CD4-positive, alpha-beta T cell (primary cell): ENCODE data around the gene OCIAD2. TPM values are rescaled to one million over a fixed set of nuclear protein-coding genes. Genes with fewer than 3 reads are reported as not detected.
A peak's percentile ranks its signal among the peaks of the same experiment; 100 is the strongest.
"Not testable (repeated sequence)": the region's sequence is repeated elsewhere in the genome, so short reads cannot be mapped to it uniquely, and the experiment has no call there.

Experiments
- ATAC-seq: fragments of 200-7000 bp; cut with Tn5 transposase; one replicate; pipeline ENCODE4 v1.10.0; 2022; ENCODE audit warnings: mild to moderate bottlenecking; ENCODE audit not compliant: poor library complexity
- CTCF ChIA-PET: fragments of 350-600 bp; sonication (Branson Sonifier 250); formaldehyde crosslinking; loops from one replicate; lab custom pipeline; 2021; ENCODE audit warnings: antibody characterized with exemption, inconsistent platforms; lab: Charles Lee
- POLR2A ChIA-PET: fragments of 350-600 bp; sonication (Branson Sonifier 250); formaldehyde crosslinking; loops from one replicate; lab custom pipeline; 2021; ENCODE audit warnings: antibody characterized with exemption, inconsistent platforms; lab: Charles Lee
- DNase-seq, 14 experiments: peaks; one replicate each; pipeline ENCODE4 v3.0.0-alpha.2; 2013 to 2020; ENCODE audit warnings: mixed read lengths in 2 of 14
- H3K27ac ChIP-seq, 2 donors: one replicate each; pipeline versions ENCODE4 v1.5.1 to v1.7.0; 2013; ENCODE audit warnings: low read length in 2 of 2, low read depth in 1 of 2, mild to moderate bottlenecking in 1 of 2
- H3K27me3 ChIP-seq, 2 experiments: 1 replicate in 1 of 2; 2 replicates in 1 of 2; pipeline versions ENCODE4 v1.6.1 to v1.7.0; 2013; ENCODE audit warnings: low read length in 2 of 2, control low read depth in 1 of 2, mild to moderate bottlenecking in 1 of 2, moderate library complexity in 1 of 2; ENCODE audit not compliant: insufficient read depth in 2 of 2, control insufficient read depth in 1 of 2
- H3K36me3 ChIP-seq: one replicate; pipeline ENCODE4 v1.6.1; 2013; ENCODE audit warnings: low read length, control low read depth; ENCODE audit not compliant: insufficient read depth
- H3K4me1 ChIP-seq: one replicate; pipeline ENCODE4 v1.6.1; 2013; ENCODE audit warnings: low read length, control low read depth; ENCODE audit not compliant: insufficient read depth
- H3K4me3 ChIP-seq: one replicate; pipeline ENCODE4 v1.5.1; 2013; ENCODE audit warnings: mild to moderate bottlenecking, low read length, moderate library complexity
- H3K9me3 ChIP-seq, 2 experiments: 1 replicate in 1 of 2; 2 replicates in 1 of 2; pipeline versions ENCODE4 v1.6.1 to v1.7.0; 2013; ENCODE audit warnings: low read length in 2 of 2, mild to moderate bottlenecking in 2 of 2, control low read depth in 1 of 2, moderate library complexity in 1 of 2; ENCODE audit not compliant: control insufficient read depth in 1 of 2, insufficient read depth in 1 of 2
- H3K27ac Mint-ChIP-seq: one replicate; pipeline ENCODE4 v1.8.0; 2020; ENCODE audit warnings: mixed read lengths
- H3K27me3 Mint-ChIP-seq: one replicate; pipeline ENCODE4 v1.8.0; 2021; ENCODE audit warnings: mixed read lengths
- H3K36me3 Mint-ChIP-seq: one replicate; pipeline ENCODE4 v1.8.0; 2021; ENCODE audit warnings: low read depth, mixed read lengths
- H3K4me1 Mint-ChIP-seq: one replicate; pipeline ENCODE4 v1.8.0; 2021; ENCODE audit warnings: low read depth, mixed read lengths
- H3K4me3 Mint-ChIP-seq: one replicate; pipeline ENCODE4 v1.8.0; 2020; ENCODE audit warnings: mild to moderate bottlenecking, mixed read lengths
- H3K9me3 Mint-ChIP-seq: one replicate; pipeline ENCODE4 v1.8.0; 2020; ENCODE audit warnings: mixed read lengths
- CTCF ChIP-seq: fragments of 200-600 bp; IDR thresholded peaks from one replicate; pipeline ENCODE4 v1.8.0; 2022; ENCODE audit warnings: antibody characterized with exemption, mild to moderate bottlenecking
- intact Hi-C, 2 experiments: fragments of 100-400 bp; cut with DNase I in 1 of 2; cut with micrococcal nuclease in 1 of 2; formaldehyde crosslinking; loops; one replicate each; pipeline versions ENCODE4 v1.15.1 to v1.9.0; 2023 to 2025; cut with DNase I, micrococcal nuclease
- total RNA-seq, 174 experiments: library from RNA in 2 of 174; stranded (reverse) in 2 of 174; gene quantifications; one replicate each; pipeline ENCODE4 v1.2.3 and lab custom pipeline; 2021 to 2026

The OCIAD2 gene
- total RNA-seq, 2 experiments from 2014 or later, result 77.0 to 91.1 TPM

DNA sequence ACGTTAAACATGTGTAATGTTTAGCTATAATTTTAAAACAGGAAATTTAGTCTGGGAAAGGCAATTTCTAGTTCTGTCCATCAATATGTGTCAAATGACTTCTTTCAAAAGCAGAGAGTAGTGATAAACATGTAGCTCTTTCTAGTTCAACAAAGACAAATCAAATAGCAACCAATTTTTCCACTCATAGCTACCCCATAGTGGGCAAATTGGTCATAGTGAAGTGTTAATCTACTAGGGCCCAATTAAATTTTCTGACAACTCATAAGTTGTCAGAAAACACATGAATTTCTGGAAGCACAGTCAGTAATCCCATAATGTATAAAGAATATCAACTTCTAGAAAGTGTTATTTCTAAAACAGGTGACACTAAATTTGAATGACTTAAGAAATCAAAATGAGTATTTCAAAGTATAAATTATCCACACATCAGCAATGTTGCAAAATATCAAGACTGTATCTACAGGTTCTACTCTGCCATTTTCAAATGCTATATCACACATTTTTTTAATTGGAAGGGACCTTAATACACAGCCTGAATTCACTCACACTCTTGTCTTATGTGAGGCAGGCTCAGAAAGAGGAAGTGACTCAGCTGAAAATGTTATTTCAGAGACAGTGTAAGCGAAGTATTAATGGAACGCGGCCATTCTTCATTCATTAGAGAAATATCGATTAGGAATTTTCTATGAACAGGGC is 7.7 kb downstream of the OCIAD2 start:
- H3K4me3 Mint-ChIP-seq, result no peak overlapping the region

DNA sequence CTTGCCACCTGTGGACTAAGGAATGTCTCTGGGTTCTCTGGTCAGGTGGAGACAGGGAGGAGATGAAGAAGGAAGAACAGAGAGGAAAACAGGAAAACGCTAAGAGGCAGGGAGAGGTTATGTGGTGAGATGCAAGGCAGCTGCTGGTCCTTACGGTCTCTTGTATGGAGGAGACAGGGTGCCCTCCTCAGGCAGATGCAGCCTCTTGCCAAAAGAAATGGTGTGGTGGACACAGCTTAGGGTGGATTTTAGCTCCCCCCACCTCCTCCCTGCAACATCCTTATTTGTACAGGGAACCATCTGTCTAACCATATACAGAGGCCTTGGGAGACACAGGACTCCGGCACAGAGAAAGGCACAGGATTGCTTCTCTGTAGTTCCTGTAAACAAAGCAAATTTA is 9.7 kb downstream of the OCIAD2 start:
- Histone ChIP-seq H3K36me3 (peaks cover 93% of the 10 kb centered on the region), H3K27me3 (no peaks in the 10 kb centered on the region), H3K9me3 (no peaks in the 10 kb centered on the region), H3K4me1 (no peaks in the 10 kb centered on the region), H3K4me3 (no peak overlapping the region), H3K27ac (no peak overlapping the region)
- H3K27ac Mint-ChIP-seq, result no peak overlapping the region
- no peaks in the 10 kb centered on the region for H3K27me3 Mint-ChIP-seq
- ATAC-seq (no peak), DNase-seq (no peak)
- no peak overlapping the region for H3K4me3 Mint-ChIP-seq
- no peaks in the 10 kb centered on the region for H3K9me3 Mint-ChIP-seq
- H3K36me3 Mint-ChIP-seq, result peaks cover 96% of the 10 kb centered on the region
- peaks cover 42% of the 10 kb centered on the region for H3K4me1 Mint-ChIP-seq
- ChIA-PET CTCF (no interaction called here), POLR2A (no interaction called here)
- no peak for TF ChIP-seq CTCF
- intact Hi-C loops, result no loop called here

More for the DNA sequence above, 7.7 kb downstream of the OCIAD2 start:
- H3K9me3 ChIP-seq, result no peaks in the 10 kb centered on the region
- H3K27me3 ChIP-seq, result no peaks in the 10 kb centered on the region
- H3K27ac Mint-ChIP-seq, result peak overlapping the region; percentile 5
- peaks cover 57% of the 10 kb centered on the region for H3K4me1 Mint-ChIP-seq
- peaks cover 86% of the 10 kb centered on the region for H3K36me3 ChIP-seq
- H3K27ac ChIP-seq, result no peak overlapping the region
- ATAC-seq, result no peak
- no peak overlapping the region for H3K4me3 ChIP-seq
- no peak for TF ChIP-seq CTCF
- no peak for DNase-seq
- peaks cover 94% of the 10 kb centered on the region for H3K36me3 Mint-ChIP-seq
- intact Hi-C loops, result no loop called here
- H3K4me1 ChIP-seq, result peaks cover 4% of the 10 kb centered on the region
- ChIA-PET CTCF (interaction anchor here (1.3 kb wide), 1 partner anchor 8 kb away, joined by 3 read pairs; the partner anchor contains the start of gene OCIAD2), POLR2A (no interaction called here)
- H3K27me3 Mint-ChIP-seq, result no peaks in the 10 kb centered on the region
- H3K9me3 Mint-ChIP-seq, result no peaks in the 10 kb centered on the region

GRCh38 chr4:48891028-48891619 is 15.4 kb downstream of the OCIAD2 start:
- H3K27ac Mint-ChIP-seq, result no peak overlapping the region

GRCh38 chr4:48889750-48890149 is 16.8 kb downstream of the OCIAD2 start:
- H3K4me1 ChIP-seq, ATAC-seq, H3K4me3 ChIP-seq, CTCF ChIA-PET, H3K9me3 Mint-ChIP-seq, H3K4me1 Mint-ChIP-seq, DNase-seq, POLR2A ChIA-PET, H3K27ac ChIP-seq, H3K27me3 ChIP-seq, H3K4me3 Mint-ChIP-seq, H3K27me3 Mint-ChIP-seq, H3K9me3 ChIP-seq, H3K27ac Mint-ChIP-seq: not testable (repeated sequence)
- intact Hi-C loops, result loop anchor here in 1 of 2 experiments (5.0 kb wide), 1 partner anchor 47 kb away; no protein-coding TSS in a partner anchor
- peaks cover 50% of the 10 kb centered on the region for H3K36me3 ChIP-seq
- H3K36me3 Mint-ChIP-seq, result peaks cover 80% of the 10 kb centered on the region

More at GRCh38 chr4:48891028-48891619, 15.4 kb downstream of the OCIAD2 start:
- H3K27me3 ChIP-seq, result no peaks in the 10 kb centered on the region
- H3K36me3 ChIP-seq, result peaks cover 64% of the 10 kb centered on the region
- no peak overlapping the region for H3K27ac ChIP-seq
- DNase-seq (no peak), ATAC-seq (no peak)
- Mint-ChIP-seq H3K36me3 (peaks cover 93% of the 10 kb centered on the region), H3K4me3 (no peak overlapping the region), H3K27me3 (no peaks in the 10 kb centered on the region), H3K4me1 (peaks cover 10% of the 10 kb centered on the region), H3K9me3 (peaks cover 8% of the 10 kb centered on the region)
- POLR2A ChIA-PET, result no interaction called here
- H3K4me1 ChIP-seq, result no peaks in the 10 kb centered on the region
- TF ChIP-seq CTCF, result no peak
- CTCF ChIA-PET, result no interaction called here
- H3K9me3 ChIP-seq, result no peaks in the 10 kb centered on the region
- no peak overlapping the region for H3K4me3 ChIP-seq
- intact Hi-C loops, result loop anchor here in 1 of 2 experiments (5.0 kb wide), 1 partner anchor 49 kb away; no protein-coding TSS in a partner anchor

GRCh38 chr4:48881646-48882045 is 24.9 kb downstream of the OCIAD2 start:
- H3K4me3 Mint-ChIP-seq, H3K4me1 Mint-ChIP-seq, DNase-seq, H3K9me3 ChIP-seq, POLR2A ChIA-PET, H3K36me3 Mint-ChIP-seq, H3K9me3 Mint-ChIP-seq, CTCF ChIA-PET, ATAC-seq, H3K36me3 ChIP-seq, H3K27ac ChIP-seq, H3K27me3 ChIP-seq, H3K4me3 ChIP-seq, H3K27ac Mint-ChIP-seq, intact Hi-C loops, H3K27me3 Mint-ChIP-seq, H3K4me1 ChIP-seq: not testable (repeated sequence)
